ENCODE results near the gene LSP1. TPM values are rescaled to one million over a fixed set of nuclear protein-coding genes. Genes with fewer than 3 reads are reported as not detected.

Gene LSP1
- polyA plus RNA-seq, 1 donor = 20.5 TPM

GRCh38 chr11:1858576-1858975 is 5.7 kb downstream of the LSP1 start:
- no peak for DNase-seq
- H3K9me3 ChIP-seq (ENCODE audit: control insufficient read depth, low read depth, low read length) = no peaks in the 10 kb centered on the region
- H3K4me3 ChIP-seq (ENCODE audit: low read length) = no peak overlapping the region
- H3K27ac ChIP-seq (ENCODE audit: low read length) = no peak overlapping the region
- no peaks in the 10 kb centered on the region for H3K36me3 ChIP-seq (ENCODE audit: control insufficient read depth, insufficient read depth, low read length)
- peaks cover 4% of the 10 kb centered on the region for H3K4me1 ChIP-seq (ENCODE audit: control insufficient read depth, insufficient read depth, low read length)
- WGBS (ENCODE audit: insufficient coverage, low lambda C conversion rate) = no CpG with 5 or more reads among the region's 7 CpGs
- H3K27me3 ChIP-seq (ENCODE audit: control insufficient read depth, insufficient read depth, low read length) = peaks cover 10% of the 10 kb centered on the region

DNA sequence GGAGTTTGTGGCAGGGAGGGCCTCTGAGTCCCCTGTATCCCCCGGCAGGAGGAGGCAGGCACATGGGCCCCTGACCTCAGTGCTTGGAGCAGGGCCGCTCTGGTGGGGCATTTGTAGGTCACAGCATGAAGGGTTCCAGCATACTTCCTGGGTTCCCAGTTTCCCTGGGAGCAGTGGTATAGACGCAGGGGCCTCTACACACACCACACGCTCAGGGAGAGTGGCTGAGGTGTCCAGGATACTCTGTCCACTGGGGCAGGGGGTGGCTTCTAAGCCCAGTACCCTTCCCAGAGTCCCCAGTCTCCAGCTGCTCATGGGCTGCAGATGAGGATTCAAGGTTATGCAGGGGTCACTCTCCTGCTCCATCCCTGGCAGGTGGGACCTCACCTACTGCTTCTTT is 6.1 kb downstream of the LSP1 start:
- Histone ChIP-seq H3K27ac (ENCODE audit: low read length) (no peak overlapping the region), H3K36me3 (ENCODE audit: control insufficient read depth, insufficient read depth, low read length) (no peaks in the 10 kb centered on the region), H3K27me3 (ENCODE audit: control insufficient read depth, insufficient read depth, low read length) (peaks cover 12% of the 10 kb centered on the region), H3K4me1 (ENCODE audit: control insufficient read depth, insufficient read depth, low read length) (peaks cover 6% of the 10 kb centered on the region), H3K9me3 (ENCODE audit: control insufficient read depth, low read depth, low read length) (no peaks in the 10 kb centered on the region), H3K4me3 (ENCODE audit: low read length) (no peak overlapping the region)
- DNase-seq = no peak
- no CpG with 5 or more reads among the region's 4 CpGs for WGBS (ENCODE audit: insufficient coverage, low lambda C conversion rate)

GRCh38 chr11:1860108-1860507 is 7.2 kb downstream of the LSP1 start:
- peaks cover 14% of the 10 kb centered on the region for H3K27me3 ChIP-seq (ENCODE audit: control insufficient read depth, insufficient read depth, low read length)
- WGBS (ENCODE audit: insufficient coverage, low lambda C conversion rate) = no CpG with 5 or more reads among the region's 1 CpG
- no peaks in the 10 kb centered on the region for H3K9me3 ChIP-seq (ENCODE audit: control insufficient read depth, low read depth, low read length)
- H3K4me1 ChIP-seq (ENCODE audit: control insufficient read depth, insufficient read depth, low read length) = peaks cover 6% of the 10 kb centered on the region
- no peaks in the 10 kb centered on the region for H3K36me3 ChIP-seq (ENCODE audit: control insufficient read depth, insufficient read depth, low read length)
- no peak overlapping the region for H3K4me3 ChIP-seq (ENCODE audit: low read length)
- no peak for DNase-seq
- no peak overlapping the region for H3K27ac ChIP-seq (ENCODE audit: low read length)

DNA sequence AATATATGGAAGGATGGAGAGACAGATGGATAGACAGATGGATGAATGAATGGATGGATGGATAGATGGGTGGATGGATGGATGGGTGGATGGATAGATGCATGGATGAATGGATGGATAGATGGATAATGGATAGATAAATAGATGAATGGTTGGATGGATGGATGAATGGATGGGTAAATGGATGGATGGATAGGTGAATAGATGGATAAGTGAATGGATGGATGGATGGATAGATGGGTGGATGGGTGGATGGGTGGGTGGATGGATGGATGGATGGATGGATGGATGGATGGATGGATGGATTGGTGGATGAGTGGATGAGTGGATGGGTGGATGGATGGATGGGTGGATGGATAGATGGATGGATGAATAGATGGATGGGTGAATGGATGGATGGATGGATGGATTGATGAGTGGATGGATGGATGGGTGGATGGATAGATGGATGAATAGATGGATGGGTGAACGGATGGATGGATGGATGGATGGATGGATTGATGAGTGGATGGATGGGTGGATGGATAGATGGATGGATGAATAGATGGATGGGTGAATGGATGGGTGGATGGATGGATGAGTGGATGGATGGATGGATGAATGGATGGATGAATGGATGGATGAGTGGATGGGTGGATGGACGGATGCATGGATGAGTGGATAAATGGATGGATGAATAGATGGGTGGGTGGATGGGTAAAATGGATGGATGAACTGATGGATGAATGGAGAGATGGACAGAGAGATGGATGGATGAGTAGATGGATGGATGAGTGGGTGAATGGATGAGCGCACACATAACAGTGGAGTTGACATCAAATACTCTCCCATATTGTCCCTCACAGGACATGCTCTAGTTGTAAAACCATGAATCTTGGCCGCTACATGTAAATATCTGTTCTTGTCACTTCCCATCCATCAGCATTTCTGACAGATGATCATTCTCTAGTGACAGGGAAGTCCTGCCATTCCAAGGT is 8.8 kb downstream of the LSP1 start:
- 94% methylated on average over 2 of the region's 4 CpGs for WGBS (ENCODE audit: insufficient coverage, low lambda C conversion rate)
- Histone ChIP-seq H3K9me3 (ENCODE audit: control insufficient read depth, low read depth, low read length) (no peaks in the 10 kb centered on the region), H3K27ac (ENCODE audit: low read length) (no peak overlapping the region), H3K4me3 (ENCODE audit: low read length) (no peak overlapping the region), H3K36me3 (ENCODE audit: control insufficient read depth, insufficient read depth, low read length) (no peaks in the 10 kb centered on the region), H3K4me1 (ENCODE audit: control insufficient read depth, insufficient read depth, low read length) (peaks cover 6% of the 10 kb centered on the region), H3K27me3 (ENCODE audit: control insufficient read depth, insufficient read depth, low read length) (peaks cover 14% of the 10 kb centered on the region)
- no peak for DNase-seq

GRCh38 chr11:1862588-1863351 is 9.9 kb downstream of the LSP1 start:
- WGBS (ENCODE audit: insufficient coverage, low lambda C conversion rate) = no CpG with 5 or more reads among the region's 14 CpGs
- Histone ChIP-seq H3K9me3 (ENCODE audit: control insufficient read depth, low read depth, low read length) (no peaks in the 10 kb centered on the region), H3K36me3 (ENCODE audit: control insufficient read depth, insufficient read depth, low read length) (no peaks in the 10 kb centered on the region), H3K27ac (ENCODE audit: low read length) (no peak overlapping the region), H3K4me1 (ENCODE audit: control insufficient read depth, insufficient read depth, low read length) (peaks cover 6% of the 10 kb centered on the region), H3K4me3 (ENCODE audit: low read length) (no peak overlapping the region), H3K27me3 (ENCODE audit: control insufficient read depth, insufficient read depth, low read length) (peaks cover 14% of the 10 kb centered on the region)
- DNase-seq = no peak

DNA sequence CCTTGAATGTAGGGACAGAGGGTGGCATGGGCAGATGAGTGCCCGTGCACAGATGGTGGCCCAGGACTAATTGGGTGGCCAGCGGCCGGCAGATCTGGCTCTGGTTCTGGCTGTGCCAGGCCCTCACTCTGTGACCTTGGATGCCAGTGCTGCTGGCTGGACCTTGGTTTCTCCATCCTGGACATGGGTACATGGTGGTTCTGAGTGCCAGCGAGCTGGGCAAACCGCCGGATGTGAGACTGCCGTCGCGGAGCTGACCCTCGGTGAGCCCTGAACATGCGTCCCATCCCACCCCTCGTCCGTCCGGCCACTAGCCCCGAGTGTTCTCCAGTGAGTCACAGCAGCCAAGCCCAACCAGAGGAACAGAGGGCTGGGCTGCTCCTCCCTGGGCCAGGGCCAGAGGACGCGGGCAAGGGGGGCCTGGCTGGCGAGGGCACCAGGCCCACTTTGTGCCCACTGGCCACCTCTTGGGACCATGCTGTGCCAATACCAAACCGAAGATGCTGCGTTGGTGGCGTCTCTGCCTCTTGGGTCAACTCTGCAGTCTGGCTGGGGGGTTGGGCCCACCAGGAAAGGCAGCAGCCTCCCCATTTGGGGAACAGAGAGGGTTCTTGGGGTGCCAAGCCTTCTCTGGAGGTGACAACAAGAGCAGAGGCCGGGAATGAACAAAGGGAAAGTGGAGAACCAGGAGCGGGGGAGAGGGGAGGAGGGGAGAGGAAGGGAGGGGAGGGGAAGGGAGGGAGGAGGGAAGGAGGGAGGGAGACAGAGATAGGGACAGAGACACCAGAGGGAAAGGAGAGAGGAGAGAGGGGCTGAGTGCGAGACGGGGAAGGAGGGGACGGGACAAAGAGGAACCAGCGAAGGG is 10.7 kb downstream of the LSP1 start:
- peak in 1 of 2 donors; percentile 38 for DNase-seq
- H3K4me1 ChIP-seq (ENCODE audit: control insufficient read depth, insufficient read depth, low read length) = peaks cover 6% of the 10 kb centered on the region
- WGBS (ENCODE audit: insufficient coverage, low lambda C conversion rate) = no CpG with 5 or more reads among the region's 27 CpGs

GRCh38 chr11:1864231-1864630 is 11.3 kb downstream of the LSP1 start:
- WGBS (ENCODE audit: insufficient coverage, low lambda C conversion rate) = 54% methylated on average over 3 of the region's 18 CpGs
- H3K36me3 ChIP-seq (ENCODE audit: control insufficient read depth, insufficient read depth, low read length) = no peaks in the 10 kb centered on the region
- H3K9me3 ChIP-seq (ENCODE audit: control insufficient read depth, low read depth, low read length) = no peaks in the 10 kb centered on the region
- peaks cover 14% of the 10 kb centered on the region for H3K27me3 ChIP-seq (ENCODE audit: control insufficient read depth, insufficient read depth, low read length)
- no peak overlapping the region for H3K4me3 ChIP-seq (ENCODE audit: low read length)
- H3K4me1 ChIP-seq (ENCODE audit: control insufficient read depth, insufficient read depth, low read length) = peaks cover 6% of the 10 kb centered on the region
- DNase-seq = no peak
- H3K27ac ChIP-seq (ENCODE audit: low read length) = no peak overlapping the region

More for the DNA sequence above, 10.7 kb downstream of the LSP1 start:
- no peaks in the 10 kb centered on the region for H3K9me3 ChIP-seq (ENCODE audit: control insufficient read depth, low read depth, low read length)
- H3K36me3 ChIP-seq (ENCODE audit: control insufficient read depth, insufficient read depth, low read length) = no peaks in the 10 kb centered on the region
- H3K4me3 ChIP-seq (ENCODE audit: low read length) = no peak overlapping the region
- peaks cover 14% of the 10 kb centered on the region for H3K27me3 ChIP-seq (ENCODE audit: control insufficient read depth, insufficient read depth, low read length)
- no peak overlapping the region for H3K27ac ChIP-seq (ENCODE audit: low read length)

GRCh38 chr11:1864831-1865665 is 12.2 kb downstream of the LSP1 start:
- no CpG with 5 or more reads among the region's 30 CpGs for WGBS (ENCODE audit: insufficient coverage, low lambda C conversion rate)
- peaks cover 19% of the 10 kb centered on the region for H3K27me3 ChIP-seq (ENCODE audit: control insufficient read depth, insufficient read depth, low read length)
- no peak overlapping the region for H3K4me3 ChIP-seq (ENCODE audit: low read length)
- H3K4me1 ChIP-seq (ENCODE audit: control insufficient read depth, insufficient read depth, low read length) = peaks cover 6% of the 10 kb centered on the region
- no peak for DNase-seq
- H3K36me3 ChIP-seq (ENCODE audit: control insufficient read depth, insufficient read depth, low read length) = no peaks in the 10 kb centered on the region
- H3K27ac ChIP-seq (ENCODE audit: low read length) = no peak overlapping the region
- no peaks in the 10 kb centered on the region for H3K9me3 ChIP-seq (ENCODE audit: control insufficient read depth, low read depth, low read length)

GRCh38 chr11:1866226-1866625 is 13.3 kb downstream of the LSP1 start:
- peaks cover 6% of the 10 kb centered on the region for H3K4me1 ChIP-seq (ENCODE audit: control insufficient read depth, insufficient read depth, low read length)
- WGBS (ENCODE audit: insufficient coverage, low lambda C conversion rate) = no CpG with 5 or more reads among the region's 8 CpGs

More at GRCh38 chr11:1866226-1866625, 13.3 kb downstream of the LSP1 start:
- H3K27me3 ChIP-seq (ENCODE audit: control insufficient read depth, insufficient read depth, low read length) = peaks cover 31% of the 10 kb centered on the region
- no peak for DNase-seq
- H3K9me3 ChIP-seq (ENCODE audit: control insufficient read depth, low read depth, low read length) = peaks cover 4% of the 10 kb centered on the region
- H3K27ac ChIP-seq (ENCODE audit: low read length) = no peak overlapping the region
- no peaks in the 10 kb centered on the region for H3K36me3 ChIP-seq (ENCODE audit: control insufficient read depth, insufficient read depth, low read length)
- no peak overlapping the region for H3K4me3 ChIP-seq (ENCODE audit: low read length)

All from large intestine (tissue), 3 donors.